Epidermal melanocyte (primary cell): ENCODE data around the gene NABP2.
"Not testable (repeated sequence)": the region's sequence is repeated elsewhere in the genome, so short reads cannot be mapped to it uniquely, and the experiment has no call there.

Experiments
- DNase-seq: peaks from one replicate; pipeline ENCODE4 v3.0.0; 2011; ENCODE audit warnings: low spot score; ENCODE audit not compliant: insufficient read length

NABP2 gene

DNA sequence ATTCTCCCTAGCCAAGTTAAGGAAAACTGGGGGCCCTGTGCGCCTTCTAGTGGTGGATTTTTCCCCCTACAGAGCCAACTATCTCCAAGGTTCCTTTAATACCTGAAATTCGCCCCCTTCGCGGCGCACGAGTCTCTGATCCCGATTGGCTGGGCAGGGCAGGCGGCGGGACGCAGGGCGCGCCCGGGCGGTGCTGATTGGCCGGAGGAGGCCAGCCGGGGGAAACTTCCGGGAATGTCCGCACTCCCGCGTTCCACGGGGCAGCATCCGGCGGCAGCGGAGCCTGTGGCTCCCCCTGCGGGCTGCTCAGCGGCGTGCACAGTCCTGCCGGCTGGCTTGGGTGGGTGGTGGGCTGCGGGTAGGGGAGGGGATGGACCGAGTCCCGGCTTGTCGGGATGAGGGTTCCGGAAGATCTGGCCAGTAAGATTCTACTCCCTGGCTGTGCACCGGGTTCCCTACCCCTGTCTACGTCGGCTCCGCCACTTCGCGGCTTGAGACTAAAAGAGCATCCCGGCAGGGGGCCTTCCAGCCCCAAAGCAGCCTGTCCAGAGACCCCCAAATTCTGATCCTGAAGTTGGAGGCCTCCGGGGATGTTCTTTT is at the start of gene NABP2:
Gene NABP2 (plus strand): TSS at position 241 of the 600 bp plus-strand sequence. CDS start 515 bp downstream, outside the sequence.
- peak; percentile 98 for DNase-seq

DNA sequence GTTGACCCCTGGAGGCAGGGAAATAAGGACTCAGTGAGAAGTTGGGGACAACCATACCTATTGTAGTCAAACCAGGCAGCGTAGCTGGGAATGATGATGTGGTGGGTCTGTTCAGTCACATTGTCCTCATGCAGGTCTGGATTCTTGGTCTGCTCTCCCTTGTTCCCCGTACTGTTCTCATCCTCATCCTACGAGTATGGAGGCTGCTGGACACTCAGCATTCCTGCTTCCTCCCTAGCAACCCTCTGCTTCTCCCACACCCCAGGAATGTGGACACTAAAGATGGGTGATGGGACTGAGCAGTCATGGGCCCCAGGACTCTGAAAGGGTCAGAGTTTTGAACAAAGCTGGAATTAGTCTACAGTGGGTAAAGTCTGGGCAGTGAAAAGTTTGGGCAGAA is 45.8 kb upstream of the NABP2 start:
- no peak for DNase-seq

DNA sequence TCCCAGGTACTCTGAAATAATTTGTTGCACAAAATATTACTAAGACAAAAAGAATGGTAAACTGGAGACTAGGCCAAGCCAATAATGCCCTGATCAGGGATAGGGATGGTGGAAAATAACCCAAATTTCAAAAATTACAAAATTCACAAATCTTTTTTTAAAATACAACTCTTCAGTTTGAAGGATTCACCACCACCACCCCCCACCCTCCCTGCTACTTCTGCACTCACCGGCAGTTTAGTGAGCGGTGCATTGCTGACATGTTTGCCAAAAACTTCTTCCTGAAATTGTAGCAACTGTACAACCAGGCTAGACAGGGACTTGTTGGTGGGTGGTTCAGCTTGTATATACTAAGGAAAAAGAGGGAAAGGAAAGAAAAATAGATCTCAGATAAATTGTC is 37.2 kb upstream of the NABP2 start:
- no peak for DNase-seq

DNA sequence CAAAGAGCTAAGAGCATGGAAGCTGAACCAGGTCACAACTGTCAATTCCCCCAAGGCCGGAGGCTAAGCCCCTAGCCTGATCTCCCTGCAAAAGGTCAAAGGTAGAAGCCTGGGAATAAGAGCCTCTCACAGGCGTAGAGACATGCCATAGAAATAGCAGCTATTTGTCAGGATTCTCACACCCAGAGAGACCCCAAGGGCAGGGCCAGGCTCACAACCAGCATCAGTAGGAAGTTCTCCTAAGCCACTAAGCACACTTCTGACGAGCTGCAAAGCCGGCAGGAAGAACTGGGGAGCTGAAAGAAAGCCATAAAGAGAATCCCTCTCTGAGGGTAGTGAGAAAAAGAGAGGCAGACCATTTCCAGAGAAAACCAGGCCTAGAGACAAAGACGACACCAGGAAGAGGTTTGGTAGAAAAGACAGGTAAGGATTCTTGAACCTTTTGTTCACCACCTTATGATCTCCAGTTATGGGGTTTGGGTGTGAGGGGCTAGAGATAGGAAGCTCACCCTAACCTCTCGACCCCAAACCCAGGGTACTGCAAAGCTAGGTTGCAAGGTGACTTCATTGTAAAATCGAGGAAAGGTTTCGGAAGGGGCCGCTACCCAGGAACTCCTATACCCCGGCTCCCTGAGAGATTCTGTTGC is 35.9 kb upstream of the NABP2 start:
- no peak for DNase-seq

DNA sequence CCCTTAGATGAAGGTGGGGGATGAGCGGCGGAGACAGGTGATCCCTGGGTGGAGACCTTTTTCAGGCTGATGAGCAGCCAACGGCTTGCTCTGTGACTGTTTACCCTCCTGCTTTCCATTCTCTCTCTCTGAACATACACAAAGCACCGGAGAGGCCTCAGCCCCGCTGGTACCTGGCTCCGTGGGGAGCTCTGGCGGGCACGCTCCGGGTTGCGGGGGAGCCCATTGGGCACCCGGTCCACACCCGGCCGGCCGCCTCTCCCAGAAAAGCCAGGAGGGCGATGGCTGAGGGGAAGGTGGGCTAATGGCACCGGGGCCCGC is 35.4 kb upstream of the NABP2 start:
- DNase-seq = no peak

DNA sequence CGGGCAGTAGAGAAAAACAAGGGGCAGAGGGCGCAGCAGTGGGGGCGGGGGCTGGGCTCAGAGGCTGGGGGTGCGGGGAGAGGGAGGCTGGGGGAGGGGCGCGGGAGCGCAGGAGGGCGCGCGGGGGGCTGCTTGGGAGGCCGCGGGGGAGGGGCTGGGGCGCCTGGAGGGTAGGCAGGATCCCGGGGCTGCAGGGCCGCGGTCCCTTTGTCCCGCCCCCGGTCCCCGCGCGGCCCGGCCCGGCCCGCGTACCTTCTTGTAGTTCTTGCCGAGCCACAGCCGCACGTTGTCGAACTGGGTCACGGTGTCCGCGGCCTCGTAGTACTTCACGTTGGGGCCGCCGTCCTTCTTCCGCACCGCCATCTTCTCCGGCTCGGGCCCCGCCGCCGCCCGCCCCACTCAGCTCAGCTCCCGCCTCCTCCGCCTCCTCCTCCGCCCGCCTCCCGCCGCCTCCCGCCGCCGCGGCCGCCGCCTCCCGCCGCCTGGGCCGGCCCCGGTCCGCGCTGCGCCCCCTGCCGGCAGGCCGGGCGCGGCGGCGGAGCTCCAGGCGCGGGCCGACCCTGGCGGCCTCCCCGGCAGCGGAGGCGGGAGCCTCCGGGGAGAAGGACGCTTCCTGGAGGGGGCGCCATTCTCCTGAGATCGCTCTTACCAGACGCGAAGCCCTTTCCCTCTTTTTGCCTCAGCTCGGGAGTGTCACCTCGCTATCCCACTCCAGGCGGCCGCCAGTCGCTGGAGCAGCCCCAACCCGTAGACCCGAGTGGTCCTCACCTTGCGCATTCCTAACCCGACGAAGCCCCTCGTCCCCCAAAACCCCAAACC is 34.8 kb upstream of the NABP2 start, which contains the start of gene SMARCC2:
Gene SMARCC2 (minus strand): TSS at position 385 of the 819 bp plus-strand sequence. CDS start 22 bp downstream, at position 363.
- peak; percentile 86 for DNase-seq

DNA sequence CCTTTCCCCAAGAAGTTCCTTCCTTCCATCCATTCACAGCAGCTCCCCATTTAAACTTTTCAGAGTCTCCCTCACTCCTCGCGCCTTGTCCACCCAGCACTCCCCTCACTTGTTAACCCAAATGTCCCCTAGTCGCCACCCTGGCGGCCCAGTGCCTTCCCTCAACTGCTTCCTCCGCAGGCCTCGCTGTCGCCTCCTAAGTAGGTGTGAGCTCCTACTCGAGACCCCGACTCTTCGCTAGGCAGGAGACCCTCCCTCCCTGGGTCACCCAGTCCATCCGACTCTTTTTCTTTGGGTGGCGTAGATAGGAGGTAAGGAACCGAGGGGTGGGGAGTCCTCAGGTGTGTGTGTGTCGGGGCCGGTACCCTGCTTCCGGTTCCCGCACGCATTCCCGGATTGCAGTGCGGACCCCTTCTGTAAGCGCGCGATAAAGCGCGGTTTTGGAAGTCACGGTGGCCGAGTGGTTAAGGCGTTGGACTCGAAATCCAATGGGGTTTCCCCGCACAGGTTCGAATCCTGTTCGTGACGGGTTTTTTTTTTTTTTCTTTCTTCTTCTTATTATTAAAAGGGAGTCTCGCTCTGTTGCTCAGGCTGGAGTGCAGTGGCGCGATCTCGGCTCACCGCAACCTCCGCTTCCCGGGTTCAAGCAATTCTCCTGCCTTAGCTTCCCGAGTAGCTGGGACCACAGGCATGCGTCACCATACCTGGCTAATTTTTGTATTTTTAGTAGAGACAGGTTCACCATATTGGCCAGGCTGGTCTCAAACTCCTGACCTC is 34.0 kb upstream of the NABP2 start:
- DNase-seq = no peak

DNA sequence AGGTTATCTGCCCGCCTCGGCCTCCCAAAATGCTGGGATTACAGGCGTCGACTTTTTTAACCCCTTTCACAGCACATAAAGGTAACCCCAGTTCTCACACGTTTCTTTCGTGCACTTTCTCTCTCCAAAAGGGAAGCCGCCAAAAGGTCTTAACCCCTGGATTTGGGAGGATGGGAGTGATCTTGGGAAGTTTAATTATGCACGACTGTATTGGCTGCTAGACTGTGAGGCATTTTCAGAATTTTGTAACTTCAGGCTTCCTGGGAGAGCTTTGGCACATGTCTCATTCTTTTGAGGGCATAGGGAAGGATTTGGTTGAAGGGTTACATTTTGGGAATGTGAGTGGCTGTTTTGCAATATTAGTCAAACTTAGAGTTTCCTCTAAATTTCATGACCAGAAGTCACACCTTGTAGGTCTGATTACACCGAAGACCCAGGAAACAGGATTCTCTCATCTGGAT is 33.4 kb upstream of the NABP2 start:
- DNase-seq = no peak

DNA sequence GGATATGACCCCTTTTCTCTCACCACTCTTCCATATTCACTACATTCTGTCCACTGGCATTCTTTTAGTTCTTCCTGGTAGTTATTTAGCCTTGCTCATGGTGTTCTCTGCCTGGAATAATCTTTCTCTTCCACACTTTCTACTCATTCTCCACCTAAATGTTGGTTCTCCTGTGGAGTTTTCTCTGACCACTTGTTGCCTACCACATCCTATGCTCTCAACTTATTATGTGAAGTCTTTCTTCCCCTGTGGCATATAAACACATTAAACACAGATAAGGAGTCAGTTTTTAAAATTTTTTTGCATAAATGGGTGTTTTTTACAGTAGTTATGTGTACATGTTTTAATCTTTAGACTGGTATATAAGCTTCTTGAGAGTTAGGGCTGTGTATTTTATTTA is 31.6 kb upstream of the NABP2 start:
- no peak for DNase-seq

DNA sequence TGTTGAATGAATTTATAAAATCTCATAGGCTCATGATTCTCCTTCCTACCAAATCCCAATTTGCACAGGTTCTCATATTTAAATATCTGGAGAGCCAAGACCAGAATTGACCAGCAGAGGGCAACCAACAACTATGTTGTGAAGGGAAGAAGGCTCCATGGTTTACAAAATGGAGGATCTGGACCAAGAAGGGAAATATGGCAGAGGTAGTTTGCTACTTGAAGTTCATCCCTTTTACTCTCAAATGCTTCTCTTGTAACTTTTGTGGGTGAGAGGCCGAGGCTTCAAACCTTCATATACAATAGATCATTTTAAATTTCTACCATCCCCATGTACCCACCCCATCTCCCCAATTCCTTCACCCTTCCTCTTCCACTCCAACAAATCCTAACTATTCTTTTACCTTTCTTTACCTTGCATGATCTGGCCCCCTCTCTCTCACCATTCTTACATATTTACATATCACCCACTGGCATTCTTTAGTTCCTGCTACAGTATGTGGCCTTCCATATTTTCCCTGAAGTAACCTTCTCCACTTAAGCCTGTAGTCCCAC is 31.0 kb upstream of the NABP2 start:
- peak; percentile 83 for DNase-seq

DNA sequence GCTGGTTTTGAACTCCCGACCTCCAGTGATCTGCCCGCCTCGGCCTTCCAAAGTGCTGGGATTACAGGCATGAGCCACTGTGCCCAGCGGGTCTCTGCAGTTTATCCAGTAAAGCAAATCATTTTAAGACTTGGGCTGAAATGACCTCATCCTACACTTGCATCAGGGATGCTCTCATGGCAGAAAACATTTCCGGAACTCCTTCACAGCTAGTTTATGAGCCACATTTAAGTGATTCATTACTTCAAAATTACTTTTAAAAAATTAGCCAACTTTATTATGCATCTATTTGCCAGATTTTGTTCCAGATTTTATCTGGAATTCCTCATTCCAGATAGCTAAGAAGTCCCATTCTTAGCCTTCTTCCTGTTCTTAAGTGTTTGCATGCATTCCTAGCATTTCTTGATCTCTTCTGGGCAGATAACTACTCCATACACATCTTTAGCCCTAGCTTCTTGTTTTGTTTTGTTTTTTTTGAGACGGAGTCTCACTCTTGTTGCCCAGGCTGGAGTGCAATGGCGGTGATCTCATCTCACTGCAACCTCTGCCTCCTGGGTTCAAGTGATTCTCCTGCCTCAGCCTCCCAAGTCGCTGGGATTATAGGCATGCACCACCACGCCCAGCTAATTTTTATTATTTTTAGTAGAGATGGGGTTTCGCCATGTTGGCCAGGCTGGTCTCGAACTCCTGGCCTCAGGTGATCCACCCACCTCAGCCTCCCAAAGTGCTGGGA is 27.2 kb upstream of the NABP2 start:
- not testable (repeated sequence) for DNase-seq

DNA sequence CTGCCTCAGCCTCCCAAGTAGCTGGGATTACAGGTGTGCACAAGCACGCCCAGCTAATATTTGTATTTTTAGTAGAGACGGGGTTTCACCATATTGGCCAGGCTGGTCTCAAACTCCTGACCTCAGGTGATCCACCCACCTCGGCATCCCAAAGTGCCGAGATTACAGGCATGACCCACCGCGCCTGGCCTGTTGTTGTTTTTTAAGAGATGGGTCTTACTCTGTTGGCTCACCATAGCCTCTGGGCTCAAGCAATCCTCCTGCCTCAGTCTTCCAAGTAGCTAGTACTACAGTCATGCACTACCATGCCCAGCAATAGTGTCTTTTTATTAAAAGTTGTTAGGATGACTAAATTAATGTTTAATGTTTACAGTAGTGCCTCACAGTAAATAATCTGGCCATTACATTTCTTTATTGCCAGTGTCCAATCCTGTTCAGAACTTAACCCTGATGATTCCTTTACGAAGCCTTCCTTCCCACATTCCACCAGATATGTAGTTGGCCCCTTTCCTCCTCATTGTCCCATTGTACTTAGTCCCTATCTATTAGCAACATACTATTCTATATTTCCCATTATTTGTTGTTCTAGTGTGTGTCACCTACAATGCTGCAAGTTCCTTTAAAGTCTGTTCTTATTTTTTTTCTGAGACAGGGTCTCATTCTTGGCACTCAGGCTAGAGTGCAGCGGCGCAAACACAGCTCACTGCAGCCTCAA is 26.1 kb upstream of the NABP2 start:
- DNase-seq = no peak

DNA sequence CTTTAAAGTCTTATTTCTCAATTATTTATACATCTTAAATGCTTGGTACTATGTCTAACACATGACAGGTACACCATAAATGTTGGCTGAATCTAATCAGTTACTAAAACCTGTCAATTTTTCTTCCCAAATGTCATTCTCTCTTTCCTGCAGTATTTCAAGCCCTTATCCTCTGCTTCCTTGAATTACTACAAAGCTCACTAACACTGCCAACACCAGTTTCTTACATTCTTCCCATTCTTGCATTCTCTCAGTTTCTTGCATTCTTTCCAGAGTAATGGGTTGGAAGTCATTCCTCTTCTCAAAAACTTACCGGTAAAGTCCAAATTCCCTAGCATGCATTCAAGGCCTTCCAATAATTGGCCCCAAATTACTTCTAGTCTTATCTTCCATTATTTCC is 25.3 kb upstream of the NABP2 start:
- no peak for DNase-seq

DNA sequence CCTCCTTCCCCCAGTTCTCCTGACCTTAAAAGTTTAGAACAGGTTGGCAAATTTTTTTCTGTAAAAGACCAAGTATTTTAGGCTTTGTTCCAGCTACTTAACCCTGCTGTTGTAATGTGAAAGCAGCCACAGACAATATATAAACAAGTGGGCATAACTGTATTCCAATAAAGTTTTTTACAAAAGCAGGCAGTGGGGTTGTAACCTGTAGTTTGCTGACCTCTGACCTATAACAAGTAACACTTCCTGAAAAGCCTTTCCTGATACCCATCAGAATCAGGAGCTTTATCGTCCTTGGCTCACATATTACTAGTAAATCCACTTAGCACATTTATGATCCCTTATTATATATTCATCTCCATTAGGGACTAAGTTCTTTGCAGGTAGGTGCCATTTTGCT is 21.8 kb upstream of the NABP2 start:
- no peak for DNase-seq

DNA sequence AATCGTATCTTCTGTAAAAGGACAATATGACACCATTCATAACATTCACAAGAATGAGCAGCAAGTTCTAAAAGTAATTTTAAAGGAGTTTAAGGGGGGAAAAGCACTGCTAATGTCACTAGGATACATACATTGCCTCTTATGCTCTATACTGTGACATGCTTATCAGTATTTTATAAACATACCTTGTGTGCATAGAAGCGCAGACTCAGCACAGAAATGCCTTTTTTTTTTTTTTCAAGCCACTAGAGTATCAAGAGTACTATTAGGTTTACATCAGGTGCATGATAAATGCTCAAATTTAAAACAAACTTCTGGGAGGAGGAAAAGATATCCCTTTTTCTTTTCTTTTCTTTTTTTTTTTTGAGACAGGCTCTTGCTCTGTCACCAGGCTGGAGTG is 21.3 kb upstream of the NABP2 start:
- DNase-seq = no peak

DNA sequence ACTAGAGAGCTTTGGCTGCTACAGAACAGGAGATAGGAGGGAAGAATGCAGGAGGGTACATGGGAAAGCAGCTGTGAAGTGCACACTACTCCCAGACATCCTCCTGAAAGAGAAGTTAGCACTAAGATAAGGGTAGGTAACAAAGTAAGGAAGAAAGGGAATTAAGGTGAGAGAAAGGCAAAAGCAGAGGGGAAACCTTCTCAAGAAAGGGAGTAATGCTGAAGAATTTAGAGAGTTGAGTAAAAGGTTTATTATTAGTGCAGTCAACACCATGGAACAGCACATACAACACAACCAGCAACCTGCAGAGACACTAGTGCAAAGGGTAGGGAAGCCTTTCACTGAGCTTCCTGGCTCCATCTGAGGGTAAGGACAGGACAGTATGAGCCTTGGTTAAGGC is 19.9 kb upstream of the NABP2 start:
- no peak for DNase-seq

DNA sequence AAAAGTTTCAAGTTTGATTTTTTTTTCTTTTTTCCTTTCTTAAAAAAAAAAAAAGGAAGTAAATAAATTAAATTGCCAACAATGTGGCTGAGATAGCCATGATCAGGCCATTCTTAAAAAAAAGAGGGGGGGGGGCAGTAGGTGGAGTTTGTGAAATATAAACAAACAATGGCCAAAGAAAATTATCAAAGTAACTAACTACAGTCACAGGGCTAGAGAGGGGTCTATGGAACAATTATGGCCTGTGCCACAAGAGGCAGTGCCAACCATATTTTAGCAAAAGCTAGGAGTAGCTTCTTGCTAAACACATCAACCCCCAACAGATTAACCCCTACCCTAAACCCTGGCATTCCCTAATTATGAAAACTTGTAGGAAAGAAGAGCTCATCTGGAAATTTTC is 18.7 kb upstream of the NABP2 start:
- DNase-seq = no peak

DNA sequence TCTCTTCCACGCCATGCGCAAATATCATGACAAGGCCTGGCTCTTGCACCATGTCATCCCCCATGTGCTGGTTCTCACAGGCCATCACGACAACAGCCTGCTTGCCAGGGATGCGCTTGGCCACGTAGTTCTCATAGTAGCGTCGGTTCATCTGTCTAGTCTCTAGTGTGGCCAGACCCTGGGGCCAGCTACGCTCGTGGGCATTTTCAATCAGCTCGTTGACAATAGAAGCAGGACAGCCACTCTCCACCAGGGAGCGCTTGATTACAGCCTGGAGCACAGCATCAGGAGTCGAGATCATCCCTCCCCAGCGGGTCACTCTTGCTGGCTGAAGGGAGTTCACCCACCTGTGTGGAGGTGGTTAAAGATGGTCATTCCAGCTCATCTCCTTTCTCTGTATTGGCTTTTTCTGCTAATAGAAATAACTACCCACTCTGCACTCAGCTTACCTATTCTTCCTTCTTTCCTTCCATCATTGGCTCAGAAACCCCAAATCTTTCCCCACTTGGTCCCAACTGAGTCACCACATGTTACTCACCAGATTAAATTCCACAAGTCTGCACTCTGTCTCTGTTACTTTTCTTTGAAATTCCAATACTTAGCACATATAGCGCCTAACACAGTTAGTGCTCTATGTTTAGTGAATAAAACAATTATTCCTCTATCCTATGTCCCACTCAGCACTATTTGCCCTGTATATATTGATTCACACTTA is 17.5 kb upstream of the NABP2 start:
- DNase-seq = peak; percentile 57

DNA sequence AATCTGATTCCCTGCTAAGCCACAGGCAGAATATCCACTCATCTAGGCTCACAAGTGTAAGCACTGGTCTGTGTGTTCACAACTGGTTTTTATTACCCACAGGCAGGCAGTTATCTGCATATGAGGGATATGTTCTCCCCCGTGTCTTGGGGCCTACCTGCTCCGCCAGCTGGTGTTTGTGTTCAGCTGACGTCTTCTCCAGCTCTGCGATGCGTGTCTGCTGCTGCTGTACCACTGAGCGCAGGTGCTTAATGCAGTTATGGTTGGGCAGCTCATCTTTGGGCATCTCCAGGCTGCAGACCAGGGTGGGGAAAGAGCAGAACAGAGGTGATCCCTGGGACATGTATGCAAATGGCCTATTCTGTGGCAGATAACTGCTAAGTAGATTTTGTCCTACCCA is 16.1 kb upstream of the NABP2 start:
- DNase-seq = no peak
